Keratinocyte (primary cell): ENCODE measurements around the gene SLC16A2.

ENCODE experiments used
- CTCF ChIP-seq, 3 experiments: IDR thresholded peaks in 1 of 3; conservative IDR thresholded peaks in 1 of 3; optimal IDR thresholded peaks in 1 of 3; 2 replicates in 2 of 3; 3 replicates in 1 of 3; pipeline versions ENCODE3 to v1.5.1; 2011; ENCODE audit warnings: low read length in 3 of 3, mild to moderate bottlenecking in 3 of 3, moderate library complexity in 2 of 3, control low read depth in 1 of 3, inconsistent platforms in 1 of 3; ENCODE audit not compliant: insufficient read depth in 2 of 3; ENCODE audit errors: extremely low read depth in 1 of 3
- EZH2 ChIP-seq: IDR thresholded peaks from one replicate; pipeline ENCODE4 v1.6.1; 2012; ENCODE audit warnings: inconsistent platforms, mild to moderate bottlenecking, low read length, moderate library complexity

GRCh38 chrX:74408304-74408703, 13.0 kb upstream of the SLC16A2 start:
- TF ChIP-seq CTCF (optimal IDR thresholded peaks at IDR 0.05 in 1 of 3, IDR thresholded peaks at IDR 0.05 in 1 of 3, conservative IDR thresholded peaks at IDR 0.05 in 1 of 3; ENCODE audit: extremely low read depth in 1 of 3, insufficient read depth in 2 of 3, low read length in 3 of 3) (no peak), EZH2 (no peak)
